IMR-90 (cell line): ENCODE measurements around the gene GPR158. TPM values are rescaled to one million over a fixed set of nuclear protein-coding genes. Genes with fewer than 3 reads are reported as not detected.

ENCODE experiments used
- ATAC-seq: fragments of 200-7000 bp; cut with Tn5 transposase; 2 replicates; pipeline ENCODE4 v1.9.1; 2020; ENCODE audit warnings: low read depth, mild to moderate bottlenecking, moderate library complexity
- BruUV-seq: library from RNA; stranded (reverse); fragments of 400-500 nt; replicated peaks from 2 replicates; lab custom pipeline; 2021; lab: Mats Ljungman, UMichigan
- CTCF ChIA-PET: fragments of 300-600 bp; formaldehyde crosslinking; extraction: SDS; loops from one replicate; lab custom pipeline; 2021; ENCODE audit warnings: antibody characterized with exemption; lab: Yijun Ruan, JAX
- POLR2A ChIA-PET: fragments of 300-600 bp; sonication (Branson Sonifier 250); formaldehyde crosslinking; loops from one replicate; lab custom pipeline; 2022; ENCODE audit warnings: antibody characterized with exemption; ENCODE audit not compliant: unreplicated experiment; lab: Charles Lee
- DNase-seq: peaks from one replicate; pipeline ENCODE4 v3.0.0; 2013
- H2AFZ ChIP-seq: replicated peaks from 2 replicates; pipeline ENCODE3; 2013; ENCODE audit warnings: low read length, mild to moderate bottlenecking; ENCODE audit not compliant: poor library complexity
- H2AK5ac ChIP-seq: 2 replicates; pipeline ENCODE4 v1.6.1; 2013; ENCODE audit warnings: low read depth, low read length, inconsistent platforms
- H2AK9ac ChIP-seq: replicated peaks from 2 replicates; pipeline ENCODE3; 2013; ENCODE audit warnings: mild to moderate bottlenecking, low read depth, low read length, moderate library complexity; ENCODE audit not compliant: poor library complexity
- H2BK120ac ChIP-seq: 2 replicates; pipeline ENCODE4 v1.6.1; 2013; ENCODE audit warnings: low read depth, low read length, inconsistent platforms
- H2BK15ac ChIP-seq: 3 replicates; pipeline ENCODE4 v1.6.1; 2013; ENCODE audit warnings: low read depth, low read length, inconsistent platforms
- H2BK20ac ChIP-seq: 2 replicates; pipeline ENCODE4 v1.6.1; 2013; ENCODE audit warnings: low read depth, mild to moderate bottlenecking, inconsistent platforms, low read length, moderate library complexity
- H2BK5ac ChIP-seq: 2 replicates; pipeline ENCODE4 v1.6.1; 2013; ENCODE audit warnings: mild to moderate bottlenecking, low read depth, low read length, inconsistent platforms; ENCODE audit not compliant: poor library complexity, severe bottlenecking
- H3K14ac ChIP-seq: replicated peaks from 2 replicates; pipeline ENCODE4 v1.6.1; 2013; ENCODE audit warnings: low read depth, low read length, inconsistent platforms
- H3K18ac ChIP-seq: 2 replicates; pipeline ENCODE4 v1.6.1; 2013; ENCODE audit warnings: low read depth, low read length, control low read depth
- H3K23ac ChIP-seq: 2 replicates; pipeline ENCODE4 v1.6.1; 2013; ENCODE audit warnings: low read depth, low read length, inconsistent platforms
- H3K27ac ChIP-seq: 2 replicates; pipeline ENCODE4 v1.5.1; 2013; ENCODE audit warnings: mild to moderate bottlenecking, control low read depth, low read length; ENCODE audit not compliant: insufficient read depth
- H3K27me3 ChIP-seq: 2 replicates; pipeline ENCODE4 v1.6.1; 2013; ENCODE audit warnings: low read length; ENCODE audit not compliant: control insufficient read depth, insufficient read depth
- H3K36me3 ChIP-seq: 2 replicates; pipeline ENCODE4 v1.6.1; 2013; ENCODE audit warnings: low read length, mixed read lengths; ENCODE audit not compliant: control insufficient read depth, insufficient read depth
- H3K4ac ChIP-seq: 2 replicates; pipeline ENCODE4 v1.6.1; 2013; ENCODE audit warnings: low read depth, low read length, inconsistent platforms
- H3K4me1 ChIP-seq: 2 replicates; pipeline ENCODE4 v1.6.1; 2013; ENCODE audit warnings: low read length, mixed read lengths; ENCODE audit not compliant: control insufficient read depth, insufficient read depth
- H3K4me2 ChIP-seq: 2 replicates; pipeline ENCODE4 v1.6.1; 2013; ENCODE audit warnings: low read depth, mild to moderate bottlenecking, control low read depth, low read length, moderate library complexity
- H3K4me3 ChIP-seq: 2 replicates; pipeline ENCODE4 v1.5.1; 2013; ENCODE audit warnings: low read depth, mild to moderate bottlenecking, control low read depth, low read length, moderate library complexity; ENCODE audit not compliant: insufficient read depth
- H3K56ac ChIP-seq: 2 replicates; pipeline ENCODE4 v1.6.1; 2013; ENCODE audit warnings: low read length, inconsistent platforms; ENCODE audit not compliant: insufficient read depth; ENCODE audit errors: extremely low read depth
- H3K79me1 ChIP-seq, 2 experiments: 2 replicates each; pipeline ENCODE4 v1.6.1; 2013; ENCODE audit warnings: low read length in 2 of 2, inconsistent platforms in 1 of 2, low read depth in 1 of 2
- H3K9ac ChIP-seq: 2 replicates; pipeline ENCODE4 v1.6.1; 2013; ENCODE audit warnings: low read depth, low read length, control low read depth
- H3K9me1 ChIP-seq: 2 replicates; pipeline ENCODE4 v1.6.1; 2013; ENCODE audit warnings: low read length, inconsistent platforms; ENCODE audit not compliant: insufficient read depth
- H3K9me3 ChIP-seq: 2 replicates; pipeline ENCODE4 v1.6.1; 2013; ENCODE audit warnings: low read length; ENCODE audit not compliant: control insufficient read depth, insufficient read depth
- H4K20me1 ChIP-seq: 2 replicates; pipeline ENCODE4 v1.6.1; 2013; ENCODE audit warnings: low read length, inconsistent platforms; ENCODE audit not compliant: insufficient read depth
- H4K5ac ChIP-seq: 2 replicates; pipeline ENCODE4 v1.6.1; 2013; ENCODE audit warnings: mild to moderate bottlenecking, low read depth, low read length, control low read depth
- H4K8ac ChIP-seq, 2 experiments: 2 replicates each; pipeline ENCODE4 v1.6.1; 2013; ENCODE audit warnings: low read depth in 2 of 2, low read length in 2 of 2, control low read depth in 1 of 2, inconsistent platforms in 1 of 2
- H4K91ac ChIP-seq: 2 replicates; pipeline ENCODE4 v1.6.1; 2013; ENCODE audit warnings: low read depth, low read length, inconsistent platforms; ENCODE audit not compliant: insufficient read depth
- CEBPB ChIP-seq: IDR thresholded peaks from 2 replicates; pipeline ENCODE4 v1.6.1; 2012; ENCODE audit warnings: low read depth, low read length, improper control_type of control experiment
- CHD1 ChIP-seq: IDR thresholded peaks from 2 replicates; pipeline ENCODE4 v1.6.1; 2012; ENCODE audit warnings: low read depth, low read length, improper control_type of control experiment
- MAZ ChIP-seq: IDR thresholded peaks from 2 replicates; pipeline ENCODE4 v1.6.1; 2012; ENCODE audit warnings: low read depth, mild to moderate bottlenecking, low read length, improper control_type of control experiment, moderate library complexity, borderline replicate concordance
- MXI1 ChIP-seq: IDR thresholded peaks from 2 replicates; pipeline ENCODE4 v1.6.1; 2012; ENCODE audit warnings: low read depth, mild to moderate bottlenecking, low read length, moderate library complexity, borderline replicate concordance
- NFE2L2 ChIP-seq: fragments of 150-350 bp; IDR thresholded peaks from 2 replicates; pipeline ENCODE4 v1.6.1; 2016; ENCODE audit warnings: low read depth, mild to moderate bottlenecking, low read length
- POLR2A ChIP-seq: IDR thresholded peaks from 2 replicates; pipeline ENCODE4 v1.6.1; 2012; ENCODE audit warnings: mild to moderate bottlenecking, low read depth, low read length
- SMC3 ChIP-seq: fragments of 150-350 bp; IDR thresholded peaks from 2 replicates; pipeline ENCODE4 v1.6.1; 2016; ENCODE audit warnings: low read depth, mild to moderate bottlenecking, antibody characterized with exemption, low read length, moderate library complexity
- WGBS, 2 experiments: methylation state at CpG; one replicate each; pipeline versions ENCODE4 v1.1.5 to v1.1.7; 2013; ENCODE audit warnings: missing lambda C conversion rate in 2 of 2; ENCODE audit not compliant: insufficient read length in 1 of 2; ENCODE audit errors: extremely low coverage in 2 of 2; 5-methylcytosine and 5-hydroxymethylcytosine counted together
- dilution Hi-C: fragments of 300-500 bp; cut with HindIII; formaldehyde crosslinking; loops from one replicate; pipeline ENCODE4 v1.14.3; 2018; ENCODE audit warnings: low sequenced_read_pairs; ENCODE audit not compliant: unreplicated experiment
- in situ Hi-C: fragments of 300-500 bp; cut with MboI; formaldehyde crosslinking; loops from 3 replicates; pipeline ENCODE4 v1.14.3; 2019; ENCODE audit warnings: low sequenced_read_pairs, inconsistent platforms, mixed read lengths
- intact Hi-C: fragments of 100-400 bp; cut with micrococcal nuclease; formaldehyde crosslinking; loops from 2 replicates; pipeline ENCODE4 v1.10.0; 2022
- polyA plus RNA-seq, 3 experiments: library from polyadenylated mRNA; depleted of rRNA; stranded (reverse); fragments of >200 nt; gene quantifications; 2 replicates each; pipeline ENCODE4 v1.2.3, GENCODE V29; 2012; ENCODE audit warnings: low replicate concordance in 1 of 3
- total RNA-seq: library from RNA; depleted of rRNA; stranded (reverse); fragments of >200 nt; gene quantifications from 2 replicates; pipeline ENCODE4 v1.2.3, GENCODE V29; 2012

The GPR158 gene
- total and polyA plus RNA-seq, 2 of the 4 experiments (the other 2 are of a cell fraction), result not detected

- Histone ChIP-seq H3K4ac (no peak overlapping the region), H2AK9ac (no peak overlapping the region), H2AFZ (no peak overlapping the region), H3K4me3 (no peak overlapping the region), H3K14ac (no peak overlapping the region), H3K27ac (no peak overlapping the region), H3K23ac (no peak overlapping the region), H4K91ac (no peak overlapping the region), H2BK15ac (no peak overlapping the region), H3K56ac (no peak overlapping the region), H3K27me3 (no peaks in the 10 kb centered on the region), H4K20me1 (no peaks in the 10 kb centered on the region), H4K5ac (no peak overlapping the region), H3K4me2 (no peak overlapping the region), H3K18ac (no peak overlapping the region), H2AK5ac (no peak overlapping the region), H2BK20ac (no peak overlapping the region), H3K9ac (no peak overlapping the region), H2BK5ac (no peak overlapping the region), H3K36me3 (no peaks in the 10 kb centered on the region), H3K79me1 (no peaks in the 10 kb centered on the region), H3K4me1 (no peaks in the 10 kb centered on the region), H2BK120ac (no peak overlapping the region), H3K9me1 (no peaks in the 10 kb centered on the region), H3K9me3 (peaks cover 9% of the 10 kb centered on the region), H4K8ac (no peak overlapping the region)
- in situ Hi-C loops (no loop called here), dilution Hi-C loops (no loop called here), intact Hi-C loops (no loop called here)
- no TSS peak for BruUV-seq
- DNase-seq (no peak), ATAC-seq (no peak)
- CTCF ChIA-PET, result no interaction called here
- POLR2A ChIA-PET, result no interaction called here
- no CpG with 5 or more reads among the region's 2 CpGs for WGBS, 2 experiments
- no peak for TF ChIP-seq MXI1
- TF ChIP-seq SMC3, result no peak
- no peak for TF ChIP-seq CHD1
- no peak for TF ChIP-seq POLR2A
- no peak for TF ChIP-seq NFE2L2
- TF ChIP-seq CEBPB, result no peak
- TF ChIP-seq MAZ, result no peak
These were observed 458.7 kb downstream of the GPR158 start for GRCh38 chr10:25633542-25633941.
